ENCODE measurements around the gene TAAR2.
A peak's percentile ranks its signal among the peaks of the same experiment; 100 is the strongest.

Gene TAAR2

GRCh38 chr6:132663661-132664060 lies 39.6 kb upstream of the TAAR2 start:
- no peak for DNase-seq (ENCODE audit: low spot score)
- no peak overlapping the region for H3K4me3 ChIP-seq
- TF ChIP-seq CTCF (IDR thresholded peaks at IDR 0.05) = no peak
- H3K27ac ChIP-seq = no peak overlapping the region

- DNase-seq (ENCODE audit: low spot score) = no peak
Observed at GRCh38 chr6:132661906-132662305, 37.8 kb upstream of the TAAR2 start.

GRCh38 chr6:132659082-132659481 lies 35.0 kb upstream of the TAAR2 start, which contains the start of gene TAAR1:
Gene TAAR1 (minus strand): TSS chr6:132659182. CDS start chr6:132646003, 13,179 bp downstream.
- H3K4me3 ChIP-seq = no peak within 1 kb of the TSS
- DNase-seq (ENCODE audit: low spot score) = no peak
- no peak for TF ChIP-seq CTCF (IDR thresholded peaks at IDR 0.05)
- no peak within 1 kb of the TSS for H3K27ac ChIP-seq

More at GRCh38 chr6:132661906-132662305, 37.8 kb upstream of the TAAR2 start:
- Histone ChIP-seq H3K4me3 (no peak overlapping the region), H3K27ac (no peak overlapping the region)
- no peak for TF ChIP-seq CTCF (IDR thresholded peaks at IDR 0.05)

GRCh38 chr6:132651062-132651461 lies 27.0 kb upstream of the TAAR2 start:
- H3K27ac ChIP-seq = no peak overlapping the region
- TF ChIP-seq CTCF (IDR thresholded peaks at IDR 0.05) = no peak
- no peak for DNase-seq (ENCODE audit: low spot score)
- H3K4me3 ChIP-seq = no peak overlapping the region

- Histone ChIP-seq H3K27ac (no peak overlapping the region), H3K4me3 (no peak overlapping the region)
- no peak for TF ChIP-seq CTCF (IDR thresholded peaks at IDR 0.05)
- no peak for DNase-seq (ENCODE audit: low spot score)
Observed at GRCh38 chr6:132650429-132650828, 26.4 kb upstream of the TAAR2 start.

- no peak for DNase-seq (ENCODE audit: low spot score)
- Histone ChIP-seq H3K4me3 (no peak overlapping the region), H3K27ac (peak overlapping the region in 1 of 2 donors; percentile 17)
- TF ChIP-seq CTCF (IDR thresholded peaks at IDR 0.05) = no peak
Observed at GRCh38 chr6:132648828-132649227, 24.8 kb upstream of the TAAR2 start.

GRCh38 chr6:132648356-132648755 lies 24.3 kb upstream of the TAAR2 start:
- Histone ChIP-seq H3K4me3 (no peak overlapping the region), H3K27ac (peak overlapping the region in 1 of 2 donors; percentile 6)
- no peak for TF ChIP-seq CTCF (IDR thresholded peaks at IDR 0.05)
- no peak for DNase-seq (ENCODE audit: low spot score)
